Spinal cord (tissue), 10 donors: Measurements from ENCODE around the gene CELF4. TPM values are rescaled to one million over a fixed set of nuclear protein-coding genes. Genes with fewer than 3 reads are reported as not detected.

ENCODE experiments used
- DNase-seq, 6 donors: peaks; one replicate each; pipeline versions ENCODE4 v3.0.0 to v3.0.0-alpha.2; 2013 to 2015; ENCODE audit warnings: low spot score in 6 of 6, low read depth in 4 of 6
- H3K27ac ChIP-seq: one replicate; pipeline ENCODE4 v1.5.1; 2013; ENCODE audit warnings: low read depth, low read length, control low read depth
- H3K27me3 ChIP-seq: one replicate; pipeline ENCODE4 v1.6.1; 2013; ENCODE audit warnings: low read length; ENCODE audit not compliant: control insufficient read depth, insufficient read depth
- H3K36me3 ChIP-seq: one replicate; pipeline ENCODE4 v1.6.1; 2013; ENCODE audit warnings: low read length; ENCODE audit not compliant: control insufficient read depth, insufficient read depth
- H3K4me1 ChIP-seq: one replicate; pipeline ENCODE4 v1.6.1; 2013; ENCODE audit warnings: low read length; ENCODE audit not compliant: control insufficient read depth, insufficient read depth
- H3K4me3 ChIP-seq: one replicate; pipeline ENCODE4 v1.5.1; 2013; ENCODE audit warnings: low read depth, low read length, control low read depth
- H3K9me3 ChIP-seq: one replicate; pipeline ENCODE4 v1.6.1; 2013; ENCODE audit warnings: low read length; ENCODE audit not compliant: control insufficient read depth, insufficient read depth
- WGBS: methylation state at CpG from one replicate; pipeline ENCODE4 v1.1.5; 2013; ENCODE audit warnings: missing lambda C conversion rate; ENCODE audit not compliant: insufficient coverage; 5-methylcytosine and 5-hydroxymethylcytosine counted together
- polyA plus RNA-seq, 2 donors: library from polyadenylated mRNA; unstranded; fragments of 120-200 nt; gene quantifications; one replicate each; pipeline ENCODE4 v1.2.1, GENCODE V29; 2013; ENCODE audit not compliant: insufficient read length in 2 of 2
- total RNA-seq, 2 donors: library from RNA; depleted of rRNA in 1 of 2; stranded (reverse); fragments of 120-200 nt in 1 of 2; fragments of >200 nt in 1 of 2; gene quantifications; one replicate each; pipeline versions ENCODE4 v1.2.3 to v1.2.4, GENCODE V29; 2013 to 2014
- donor health status: healthy.

The CELF4 gene
- total and polyA plus RNA-seq, 4 donors: 26.6 to 139 (median 89.9) TPM

- peaks cover 3% of the 10 kb centered on the region for H3K36me3 ChIP-seq
- 45% methylated on average over 2 of the region's 3 CpGs for WGBS
- DNase-seq: peak in 1 of 6 donors; percentile 34
- H3K4me1 ChIP-seq: peaks cover 57% of the 10 kb centered on the region
- H3K4me3 ChIP-seq: no peak overlapping the region
- H3K9me3 ChIP-seq: no peaks in the 10 kb centered on the region
- H3K27ac ChIP-seq: no peak overlapping the region
- no peaks in the 10 kb centered on the region for H3K27me3 ChIP-seq
Measured at GRCh38 chr18:37508207-37508606, 57.4 kb downstream of the CELF4 start.

- Histone ChIP-seq H3K36me3 (peaks cover 3% of the 10 kb centered on the region), H3K4me3 (no peak overlapping the region), H3K4me1 (peaks cover 66% of the 10 kb centered on the region), H3K9me3 (no peaks in the 10 kb centered on the region), H3K27ac (no peak overlapping the region), H3K27me3 (no peaks in the 10 kb centered on the region)
- 79% methylated on average over 1 of the region's 2 CpGs for WGBS
- DNase-seq: no peak
Measured at GRCh38 chr18:37507239-37507638, 58.4 kb downstream of the CELF4 start.

GRCh38 chr18:37506001-37506400 is 59.6 kb downstream of the CELF4 start:
- Histone ChIP-seq H3K4me3 (no peak overlapping the region), H3K9me3 (no peaks in the 10 kb centered on the region), H3K36me3 (peaks cover under 1% of the 10 kb centered on the region), H3K4me1 (peaks cover 67% of the 10 kb centered on the region), H3K27me3 (no peaks in the 10 kb centered on the region), H3K27ac (no peak overlapping the region)
- no CpG with 5 or more reads among the region's 9 CpGs for WGBS
- DNase-seq: peak in 1 of 6 donors; percentile 90

- Histone ChIP-seq H3K36me3 (no peaks in the 10 kb centered on the region), H3K4me3 (no peak overlapping the region), H3K4me1 (peaks cover 70% of the 10 kb centered on the region), H3K9me3 (no peaks in the 10 kb centered on the region), H3K27ac (no peak overlapping the region), H3K27me3 (no peaks in the 10 kb centered on the region)
- 90% methylated on average over 3 of the region's 4 CpGs for WGBS
- no peak for DNase-seq
Measured at GRCh38 chr18:37505321-37505720, 60.3 kb downstream of the CELF4 start.

GRCh38 chr18:37502601-37503000 is 63.0 kb downstream of the CELF4 start:
- peaks cover 4% of the 10 kb centered on the region for H3K36me3 ChIP-seq
- H3K4me1 ChIP-seq: peaks cover 68% of the 10 kb centered on the region
- no peaks in the 10 kb centered on the region for H3K9me3 ChIP-seq
- WGBS: 88% methylated on average over 4 of the region's 4 CpGs
- no peak overlapping the region for H3K4me3 ChIP-seq
- no peak overlapping the region for H3K27ac ChIP-seq
- no peak for DNase-seq
- no peaks in the 10 kb centered on the region for H3K27me3 ChIP-seq

GRCh38 chr18:37502036-37502435 is 63.6 kb downstream of the CELF4 start:
- H3K27ac ChIP-seq: no peak overlapping the region
- no peak overlapping the region for H3K4me3 ChIP-seq
- H3K4me1 ChIP-seq: peaks cover 66% of the 10 kb centered on the region
- DNase-seq: peak in 4 of 6 donors; percentile 63 to 95 (median 76)
- no peaks in the 10 kb centered on the region for H3K27me3 ChIP-seq
- no peaks in the 10 kb centered on the region for H3K9me3 ChIP-seq
- 34% methylated on average over 4 of the region's 14 CpGs for WGBS
- peaks cover 4% of the 10 kb centered on the region for H3K36me3 ChIP-seq

- H3K4me1 ChIP-seq: peaks cover 58% of the 10 kb centered on the region
- no peak overlapping the region for H3K4me3 ChIP-seq
- no peak overlapping the region for H3K27ac ChIP-seq
- DNase-seq: no peak
- H3K27me3 ChIP-seq: no peaks in the 10 kb centered on the region
- 100% methylated on average over 1 of the region's 4 CpGs for WGBS
- no peaks in the 10 kb centered on the region for H3K9me3 ChIP-seq
- peaks cover 4% of the 10 kb centered on the region for H3K36me3 ChIP-seq
Measured at GRCh38 chr18:37501136-37501535, 64.5 kb downstream of the CELF4 start.

- Histone ChIP-seq H3K4me3 (no peak overlapping the region), H3K4me1 (peaks cover 49% of the 10 kb centered on the region), H3K27me3 (no peaks in the 10 kb centered on the region), H3K9me3 (no peaks in the 10 kb centered on the region), H3K27ac (no peak overlapping the region), H3K36me3 (peaks cover 4% of the 10 kb centered on the region)
- DNase-seq: peak in 1 of 6 donors; percentile 50
- 94% methylated on average over 6 of the region's 10 CpGs for WGBS
Measured at GRCh38 chr18:37499913-37500312, 65.7 kb downstream of the CELF4 start.

- peak in 2 of 6 donors; percentile 63 to 87 for DNase-seq
- Histone ChIP-seq H3K9me3 (no peaks in the 10 kb centered on the region), H3K36me3 (peaks cover 6% of the 10 kb centered on the region), H3K4me3 (no peak overlapping the region), H3K27ac (no peak overlapping the region), H3K27me3 (no peaks in the 10 kb centered on the region), H3K4me1 (peaks cover 41% of the 10 kb centered on the region)
- 22% methylated on average over 4 of the region's 4 CpGs for WGBS
Measured at GRCh38 chr18:37499044-37499443, 66.6 kb downstream of the CELF4 start.

GRCh38 chr18:37497853-37498518 is 67.6 kb downstream of the CELF4 start:
- no peak for DNase-seq
- Histone ChIP-seq H3K9me3 (no peaks in the 10 kb centered on the region), H3K4me3 (no peak overlapping the region), H3K36me3 (peaks cover 6% of the 10 kb centered on the region), H3K4me1 (peaks cover 33% of the 10 kb centered on the region), H3K27me3 (no peaks in the 10 kb centered on the region), H3K27ac (no peak overlapping the region)
- WGBS: 88% methylated on average over 1 of the region's 1 CpG
